IPS DF 6.9 (cell line): ENCODE data around the gene RHOG.

Source experiments
- DNase-seq: peaks from one replicate; pipeline ENCODE4 v3.0.0-alpha.2; 2013; ENCODE audit warnings: low read depth, low spot score
- H3K27ac ChIP-seq: one replicate; pipeline ENCODE4 v1.5.1; 2013; ENCODE audit warnings: low read length, control low read depth
- H3K27me3 ChIP-seq: 2 replicates; pipeline ENCODE4 v1.6.1; 2013; ENCODE audit warnings: mild to moderate bottlenecking, low read length; ENCODE audit not compliant: control insufficient read depth, insufficient read depth
- H3K36me3 ChIP-seq: 2 replicates; pipeline ENCODE4 v1.6.1; 2013; ENCODE audit warnings: low read length; ENCODE audit not compliant: control insufficient read depth, insufficient read depth
- H3K4me1 ChIP-seq: 2 replicates; pipeline ENCODE4 v1.6.1; 2013; ENCODE audit warnings: low read length; ENCODE audit not compliant: control insufficient read depth, insufficient read depth
- H3K4me3 ChIP-seq: 2 replicates; pipeline ENCODE4 v1.5.1; 2013; ENCODE audit warnings: mild to moderate bottlenecking, low read length
- H3K9me3 ChIP-seq: 2 replicates; pipeline ENCODE4 v1.6.1; 2013; ENCODE audit warnings: low read length, inconsistent platforms; ENCODE audit not compliant: control insufficient read depth, insufficient read depth
- WGBS: extraction: QIAGEN DNeasy Blood & Tissue Kit; methylation state at CpG from one replicate; pipeline ENCODE4 v1.1.7; 2013; ENCODE audit warnings: mixed read lengths, missing lambda C conversion rate; ENCODE audit not compliant: insufficient read length, insufficient coverage; 5-methylcytosine and 5-hydroxymethylcytosine counted together

RHOG gene

GRCh38 chr11:3840870-3841425, at the start of gene RHOG:
Gene RHOG (minus strand): TSS chr11:3840959. CDS start chr11:3828138, 12,821 bp downstream.
- Histone ChIP-seq H3K4me3 (peak within 1 kb of the TSS; percentile 69; the same call in 1 of the 2 replicates), H3K9me3 (no peaks in the 10 kb centered on the region), H3K4me1 (peaks cover 4% of the 10 kb centered on the region), H3K36me3 (no peaks in the 10 kb centered on the region), H3K27me3 (no peaks in the 10 kb centered on the region), H3K27ac (no peak within 1 kb of the TSS)
- DNase-seq = no peak
- no CpG with 5 or more reads among the region's 42 CpGs for WGBS

GRCh38 chr11:3890014-3890413, 49.3 kb upstream of the RHOG start:
- no CpG with 5 or more reads among the region's 2 CpGs for WGBS
- no peaks in the 10 kb centered on the region for H3K36me3 ChIP-seq
- H3K4me3 ChIP-seq = no peak overlapping the region
- H3K9me3 ChIP-seq = no peaks in the 10 kb centered on the region
- H3K27me3 ChIP-seq = no peaks in the 10 kb centered on the region
- no peak for DNase-seq
- no peak overlapping the region for H3K27ac ChIP-seq
- no peaks in the 10 kb centered on the region for H3K4me1 ChIP-seq

GRCh38 chr11:3888876-3889275, 48.1 kb upstream of the RHOG start:
- Histone ChIP-seq H3K36me3 (no peaks in the 10 kb centered on the region), H3K27me3 (no peaks in the 10 kb centered on the region), H3K27ac (no peak overlapping the region), H3K9me3 (no peaks in the 10 kb centered on the region), H3K4me1 (no peaks in the 10 kb centered on the region), H3K4me3 (no peak overlapping the region)
- DNase-seq = no peak

- Histone ChIP-seq H3K36me3 (no peaks in the 10 kb centered on the region), H3K27me3 (no peaks in the 10 kb centered on the region), H3K9me3 (no peaks in the 10 kb centered on the region), H3K4me3 (no peak overlapping the region), H3K4me1 (no peaks in the 10 kb centered on the region), H3K27ac (no peak overlapping the region)
- DNase-seq = no peak
- WGBS = no CpG with 5 or more reads among the region's 1 CpG
Measured at GRCh38 chr11:3886985-3887384, 46.2 kb upstream of the RHOG start.

GRCh38 chr11:3885855-3886254, 45.1 kb upstream of the RHOG start:
- Histone ChIP-seq H3K9me3 (no peaks in the 10 kb centered on the region), H3K27me3 (no peaks in the 10 kb centered on the region), H3K4me1 (no peaks in the 10 kb centered on the region), H3K4me3 (no peak overlapping the region), H3K36me3 (no peaks in the 10 kb centered on the region), H3K27ac (no peak overlapping the region)
- WGBS = no CpG with 5 or more reads among the region's 7 CpGs
- no peak for DNase-seq

GRCh38 chr11:3882655-3883054, 41.9 kb upstream of the RHOG start:
- no peak for DNase-seq
- Histone ChIP-seq H3K36me3 (no peaks in the 10 kb centered on the region), H3K4me1 (no peaks in the 10 kb centered on the region), H3K27ac (no peak overlapping the region), H3K4me3 (no peak overlapping the region), H3K9me3 (no peaks in the 10 kb centered on the region), H3K27me3 (no peaks in the 10 kb centered on the region)

GRCh38 chr11:3880724-3881123, 40.0 kb upstream of the RHOG start:
- no peaks in the 10 kb centered on the region for H3K27me3 ChIP-seq
- WGBS = no CpG with 5 or more reads among the region's 3 CpGs
- H3K4me1 ChIP-seq = peaks cover 2% of the 10 kb centered on the region; the same call in 1 of the 2 replicates
- no peak overlapping the region for H3K27ac ChIP-seq
- no peaks in the 10 kb centered on the region for H3K9me3 ChIP-seq
- no peak for DNase-seq
- H3K36me3 ChIP-seq = no peaks in the 10 kb centered on the region
- no peak overlapping the region for H3K4me3 ChIP-seq

GRCh38 chr11:3879967-3880542, 39.3 kb upstream of the RHOG start:
- DNase-seq = no peak
- Histone ChIP-seq H3K36me3 (no peaks in the 10 kb centered on the region), H3K9me3 (no peaks in the 10 kb centered on the region), H3K4me3 (no peak overlapping the region), H3K27me3 (no peaks in the 10 kb centered on the region), H3K27ac (no peak overlapping the region), H3K4me1 (peaks cover 2% of the 10 kb centered on the region; the same call in 1 of the 2 replicates)
- WGBS = no CpG with 5 or more reads among the region's 2 CpGs

GRCh38 chr11:3879216-3879966, 38.6 kb upstream of the RHOG start:
- Histone ChIP-seq H3K27ac (no peak overlapping the region), H3K36me3 (no peaks in the 10 kb centered on the region), H3K4me1 (peaks cover 2% of the 10 kb centered on the region; the same call in 1 of the 2 replicates), H3K27me3 (no peaks in the 10 kb centered on the region), H3K9me3 (no peaks in the 10 kb centered on the region), H3K4me3 (no peak overlapping the region)
- no peak for DNase-seq
- WGBS = no CpG with 5 or more reads among the region's 4 CpGs

GRCh38 chr11:3878258-3878584, 37.5 kb upstream of the RHOG start:
- Histone ChIP-seq H3K4me3 (no peak overlapping the region), H3K27me3 (no peaks in the 10 kb centered on the region), H3K4me1 (peaks cover 2% of the 10 kb centered on the region; the same call in 1 of the 2 replicates), H3K36me3 (no peaks in the 10 kb centered on the region), H3K27ac (no peak overlapping the region), H3K9me3 (no peaks in the 10 kb centered on the region)
- DNase-seq = no peak
